CD4-positive, alpha-beta T cell treated with Interleukin-2 at 100 ng/mL for 4 hours (primary cell): ENCODE measurements around the gene METRNL.

Source experiments
- DNase-seq: peaks from one replicate; pipeline ENCODE4 v3.0.0-alpha.2; 2020; ENCODE audit warnings: low spot score

METRNL gene

GRCh38 chr17:83080579-83080857 lies 1.1 kb downstream of the METRNL start:
- peak; percentile 26 for DNase-seq

GRCh38 chr17:83080858-83081683 lies 1.7 kb downstream of the METRNL start:
- DNase-seq, result peak; percentile 18

- DNase-seq, result peak; percentile 21
These were observed 2.3 kb downstream of the METRNL start for GRCh38 chr17:83081684-83082201.

- DNase-seq, result no peak
These were observed 3.0 kb downstream of the METRNL start for GRCh38 chr17:83082424-83082823.

GRCh38 chr17:83082909-83083367 lies 3.5 kb downstream of the METRNL start:
- no peak for DNase-seq

DNA sequence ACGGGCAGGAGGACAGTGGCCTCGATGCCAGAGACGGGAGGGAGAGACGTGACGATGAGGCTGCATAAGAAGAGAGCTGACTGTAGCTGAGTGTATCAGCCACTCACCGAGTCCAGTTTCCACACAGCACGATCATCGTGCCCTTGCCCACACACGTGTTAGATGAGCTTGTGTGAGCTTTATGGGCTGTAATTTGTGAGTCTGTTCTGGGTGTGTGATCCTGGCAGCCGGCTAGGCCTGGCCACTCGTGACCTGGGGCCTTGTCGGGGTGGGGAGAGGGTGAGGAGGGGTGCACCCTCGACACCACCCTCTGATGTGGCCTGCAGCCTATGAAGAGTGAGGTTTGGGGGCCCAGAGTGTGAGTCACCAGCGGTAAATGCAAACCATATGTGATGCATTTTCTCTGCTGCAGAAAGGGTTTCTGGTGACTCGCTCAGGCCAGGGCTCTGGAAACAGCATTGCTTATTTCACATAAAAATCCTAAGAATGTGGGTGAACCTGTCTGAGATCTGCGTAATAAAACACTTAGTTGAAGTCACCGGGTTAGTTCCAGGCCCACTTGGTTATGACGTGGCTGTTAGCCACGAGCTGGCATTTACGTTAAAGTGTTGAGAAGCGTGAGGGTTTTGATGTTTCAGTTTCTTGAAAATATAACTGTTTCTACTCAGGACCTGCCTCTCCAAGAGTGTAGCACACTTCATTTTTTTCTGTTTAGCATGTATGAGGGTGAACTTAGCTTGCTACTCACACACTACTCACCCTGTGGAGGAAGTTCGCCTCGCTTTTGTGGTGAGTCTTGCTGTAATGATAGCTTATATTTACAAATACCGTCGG lies 4.2 kb downstream of the METRNL start:
- peak; percentile 81 for DNase-seq

DNA sequence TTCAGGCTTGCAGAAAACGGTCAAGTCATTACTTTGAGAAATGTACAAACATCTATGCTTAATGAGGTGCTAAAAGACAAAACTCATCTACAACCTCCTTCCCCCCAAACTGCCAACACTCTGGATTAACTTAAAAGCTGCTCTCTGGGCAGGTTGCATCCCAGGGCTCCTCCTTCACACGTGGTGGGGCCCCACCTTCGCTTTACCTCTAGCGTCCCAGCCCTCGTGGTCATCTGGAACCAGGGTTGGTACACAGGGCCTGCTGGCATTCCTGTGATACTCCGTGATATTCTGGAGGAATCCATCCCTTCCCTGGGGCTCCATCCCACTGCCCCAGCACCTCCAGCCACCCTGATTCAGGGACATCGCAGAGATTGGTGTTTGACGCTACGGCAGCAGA lies 4.8 kb downstream of the METRNL start:
- DNase-seq, result no peak

- DNase-seq, result no peak
These were observed 5.2 kb downstream of the METRNL start for GRCh38 chr17:83084621-83085056.

GRCh38 chr17:83085103-83085502 lies 5.7 kb downstream of the METRNL start:
- no peak for DNase-seq

DNA sequence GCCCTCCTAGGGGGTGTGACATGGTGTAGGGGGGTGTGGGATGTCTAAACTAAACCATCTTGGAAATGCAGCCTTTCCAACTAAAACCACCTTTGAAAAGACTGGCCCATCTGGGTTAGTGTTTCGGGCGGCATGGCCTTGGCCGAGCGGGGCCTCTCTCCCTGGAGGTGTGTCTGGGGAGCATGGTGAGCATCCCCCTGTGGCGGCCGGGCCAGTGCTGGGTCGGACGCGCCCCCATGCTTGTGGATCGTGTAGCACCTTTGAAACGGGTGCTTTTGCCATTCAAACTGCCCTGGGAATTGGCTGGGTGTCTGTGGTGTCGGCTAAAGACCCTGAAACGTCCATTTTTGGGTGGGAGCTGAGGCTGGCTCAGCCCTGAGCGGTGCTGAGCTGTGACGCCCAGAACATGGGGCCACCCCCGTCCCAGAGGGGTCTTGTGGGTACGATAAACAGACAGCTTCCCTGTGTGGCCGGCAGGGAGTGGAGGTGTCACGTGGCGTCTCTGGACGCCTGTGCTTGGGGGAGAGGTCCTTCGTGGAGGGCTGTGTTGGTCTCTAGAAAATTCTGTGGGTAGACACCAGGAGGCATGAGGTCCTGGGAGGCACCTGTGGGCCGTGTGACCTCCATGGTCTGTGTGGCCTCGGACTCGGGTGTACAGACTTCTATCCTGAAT lies 6.3 kb downstream of the METRNL start:
- DNase-seq, result no peak

DNA sequence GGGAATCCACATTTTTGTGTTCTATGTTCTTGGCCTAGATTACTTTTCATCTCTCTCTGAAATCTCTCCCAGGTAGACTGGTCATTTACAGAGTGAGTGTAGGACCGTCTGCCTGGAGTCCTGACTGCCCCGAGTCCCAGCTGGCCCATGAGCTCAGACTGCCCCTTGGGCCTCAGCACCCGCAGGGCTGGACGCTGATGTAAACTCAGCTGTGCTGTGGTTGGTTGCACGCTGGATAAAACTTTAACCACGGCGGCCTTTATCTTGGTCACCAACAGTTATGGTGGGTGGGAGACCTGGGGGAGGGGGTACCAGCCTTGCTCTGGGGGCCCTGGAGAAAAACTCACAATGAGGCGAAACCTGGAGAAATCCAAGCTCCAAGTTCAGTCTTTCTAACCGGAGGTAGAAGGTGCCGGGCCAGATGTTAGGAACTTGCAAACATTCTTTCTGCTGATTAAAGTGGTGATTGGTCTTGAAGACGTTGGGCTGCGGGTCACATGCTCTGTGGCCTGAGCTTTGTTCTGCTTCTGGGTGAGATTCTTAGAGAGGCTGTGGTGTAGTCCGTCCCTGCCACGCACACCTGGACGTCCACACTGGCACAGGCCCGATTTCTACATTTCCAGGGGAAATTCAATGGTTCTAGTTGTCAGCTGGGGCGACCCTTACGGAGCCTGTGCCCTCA lies 6.9 kb downstream of the METRNL start:
- no peak for DNase-seq

GRCh38 chr17:83086907-83087787 lies 7.7 kb downstream of the METRNL start:
- no peak for DNase-seq

DNA sequence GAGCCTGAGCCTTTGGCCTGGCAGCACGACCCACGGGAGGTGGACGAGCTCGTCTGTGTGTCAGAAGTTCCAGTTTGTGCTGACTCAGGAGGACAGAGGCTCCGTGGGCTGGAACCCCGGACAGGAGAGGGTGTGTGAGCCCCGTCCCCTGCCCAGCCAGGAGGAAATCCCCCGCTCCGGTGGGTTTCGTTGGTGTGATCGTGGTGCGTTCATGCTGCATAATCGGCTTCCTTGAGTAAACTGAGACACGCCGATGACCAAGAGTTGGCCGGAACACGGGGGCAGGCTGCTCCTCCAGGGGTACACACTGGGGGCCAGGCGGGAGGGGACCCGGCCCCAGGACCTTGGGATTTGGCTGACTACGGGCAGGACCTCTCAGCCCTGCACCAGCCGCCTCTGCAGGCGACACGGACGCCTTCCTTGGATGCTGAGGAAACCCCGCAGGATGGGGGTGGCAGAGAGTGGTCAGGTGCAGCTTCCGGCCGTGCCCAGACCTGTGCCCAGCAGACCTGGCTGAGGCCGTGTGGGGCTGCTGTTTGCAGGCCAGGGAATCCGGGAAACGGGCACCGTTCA lies 8.5 kb downstream of the METRNL start:
- no peak for DNase-seq

GRCh38 chr17:83088451-83088850 lies 9.0 kb downstream of the METRNL start:
- no peak for DNase-seq

GRCh38 chr17:83088909-83089308 lies 9.5 kb downstream of the METRNL start:
- DNase-seq, result no peak

GRCh38 chr17:83089328-83090132 lies 10.1 kb downstream of the METRNL start:
- no peak for DNase-seq

- DNase-seq, result no peak
These were observed 11.2 kb downstream of the METRNL start for GRCh38 chr17:83090444-83091256.

DNA sequence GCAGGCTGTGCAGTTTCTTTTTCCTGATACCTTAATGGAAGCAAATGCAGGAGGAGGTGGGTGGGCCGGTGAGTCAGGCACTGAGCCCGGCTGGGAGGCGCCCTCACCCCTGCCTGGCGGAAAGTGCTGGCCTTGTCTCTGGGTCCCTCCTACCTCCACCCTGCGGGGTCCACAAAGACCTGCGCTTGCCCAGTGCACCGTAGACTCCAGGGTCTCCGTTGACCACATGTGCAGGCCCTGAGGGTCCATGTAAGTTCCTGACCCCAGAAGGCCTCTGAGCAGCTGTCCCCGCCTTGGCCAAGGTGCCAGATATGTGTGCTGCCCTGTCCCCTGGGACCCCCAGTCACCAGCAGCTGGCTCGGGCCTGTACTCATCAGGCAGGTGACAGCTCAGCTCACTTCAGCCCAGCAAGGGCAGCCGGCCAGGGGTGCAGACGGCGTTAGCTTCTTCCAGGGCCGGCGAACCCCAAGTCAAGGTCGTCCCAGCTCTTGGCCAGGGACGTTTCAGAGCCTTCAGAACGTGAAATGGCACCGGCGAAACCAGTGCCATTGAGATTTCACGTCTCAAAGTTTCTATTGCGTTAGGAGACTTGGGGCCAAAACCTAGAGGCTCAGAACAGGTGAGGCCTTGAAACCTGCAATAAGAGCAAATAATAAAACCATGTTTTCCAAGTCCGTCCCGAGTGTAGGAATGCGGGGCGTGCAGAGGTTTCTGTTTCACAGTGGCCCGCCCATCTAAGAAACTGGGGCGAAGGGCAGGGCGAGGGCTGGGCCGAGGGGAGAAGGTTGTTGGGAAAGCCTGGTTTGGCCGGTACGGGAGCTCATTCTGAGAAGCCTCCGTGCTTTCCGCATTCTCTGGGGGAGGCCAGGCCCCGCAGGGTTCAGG lies 12.1 kb downstream of the METRNL start:
- no peak for DNase-seq
